HEK293 (cell line): ENCODE data around the gene TES.

ENCODE experiments used
- CTCF ChIA-PET: fragments of 350-600 bp; formaldehyde crosslinking; extraction: SDS; loops from one replicate; lab custom pipeline; 2021; ENCODE audit warnings: antibody characterized with exemption; lab: Yijun Ruan, JAX
- POLR2A ChIA-PET: fragments of 300-600 bp; formaldehyde crosslinking; extraction: SDS; loops from one replicate; lab custom pipeline; 2020; ENCODE audit warnings: antibody characterized with exemption, inconsistent platforms; lab: Yijun Ruan, JAX
- H3K27ac ChIP-seq: fragments of 200-500 bp; sonication (Bioruptor generic); 2 replicates; pipeline ENCODE4 v1.5.1; 2014; ENCODE audit warnings: low read depth, low read length, control low read depth, inconsistent platforms; ENCODE audit errors: extremely low read depth
- H3K36me3 ChIP-seq, 2 experiments: fragments of 200-500 bp in 1 of 2; sonication (Bioruptor generic) in 1 of 2; 1 replicate in 1 of 2; 2 replicates in 1 of 2; pipeline ENCODE4 v1.5.1; 2014 to 2017; ENCODE audit warnings: inconsistent platforms in 2 of 2, low read length in 2 of 2; ENCODE audit not compliant: control insufficient read depth in 2 of 2, insufficient read depth in 1 of 2
- H3K4me1 ChIP-seq: fragments of 200-500 bp; sonication (Bioruptor generic); 2 replicates; pipeline ENCODE4 v1.5.1; 2014; ENCODE audit warnings: mild to moderate bottlenecking, low read length, inconsistent platforms; ENCODE audit not compliant: control insufficient read depth, insufficient read depth
- H3K4me3 ChIP-seq: 2 replicates; pipeline ENCODE4 v1.5.1; 2011; ENCODE audit warnings: low read depth, mild to moderate bottlenecking, control low read depth, low read length, moderate library complexity
- H3K9me3 ChIP-seq: fragments of 200-500 bp; sonication (Bioruptor generic); 2 replicates; pipeline ENCODE4 v1.5.1; 2014; ENCODE audit warnings: low read depth, low read length, inconsistent platforms; ENCODE audit not compliant: control insufficient read depth, insufficient read depth
- GLIS1 ChIP-seq: fragments of 450-650 bp; formaldehyde crosslinking; IDR thresholded peaks from 2 replicates; pipeline ENCODE4 v1.5.1; 2016; ENCODE audit warnings: missing biosample characterization, missing genetic modification characterization
- KLF1 ChIP-seq: fragments of 450-650 bp; formaldehyde crosslinking; IDR thresholded peaks from 2 replicates; pipeline ENCODE4 v1.5.1; 2016; ENCODE audit warnings: missing biosample characterization, missing genetic modification characterization
- MEIS1 ChIP-seq: sonication (generic); formaldehyde crosslinking; IDR thresholded peaks from 2 replicates; pipeline ENCODE4 v1.8.1; 2022; ENCODE audit warnings: missing genetic modification reagents, mild to moderate bottlenecking, borderline replicate concordance
- TCF7L2 ChIP-seq: IDR thresholded peaks from 2 replicates; pipeline ENCODE4 v1.6.1; 2011; ENCODE audit warnings: low read depth, mild to moderate bottlenecking, inconsistent platforms, low read length, moderate library complexity, borderline replicate concordance
- TRIM28 ChIP-seq: IDR thresholded peaks from 2 replicates; pipeline ENCODE4 v1.6.1; 2011; ENCODE audit warnings: low read length, control low read depth, borderline replicate concordance
- YY1 ChIP-seq: fragments of 450-650 bp; formaldehyde crosslinking; IDR thresholded peaks from 2 replicates; pipeline ENCODE4 v1.5.1; 2018; ENCODE audit warnings: missing biosample characterization, missing genetic modification characterization
- ZBTB7A ChIP-seq: fragments of 450-650 bp; formaldehyde crosslinking; IDR thresholded peaks from 2 replicates; pipeline ENCODE4 v1.5.1; 2016; ENCODE audit warnings: low read depth, missing biosample characterization, missing genetic modification characterization
- ZEB2 ChIP-seq: fragments of 450-650 bp; formaldehyde crosslinking; IDR thresholded peaks from 2 replicates; pipeline ENCODE4 v1.5.1; 2016; ENCODE audit warnings: missing biosample characterization, missing genetic modification characterization
- ZFP69B ChIP-seq: fragments of 450-650 bp; formaldehyde crosslinking; IDR thresholded peaks from 2 replicates; pipeline ENCODE4 v1.5.1; 2016; ENCODE audit warnings: missing biosample characterization, missing genetic modification characterization
- ZNF132 ChIP-seq: fragments of 450-650 bp; formaldehyde crosslinking; IDR thresholded peaks from 2 replicates; pipeline ENCODE4 v1.5.1; 2017; ENCODE audit warnings: missing biosample characterization, missing genetic modification characterization, borderline replicate concordance
- ZNF133 ChIP-seq: fragments of 450-650 bp; formaldehyde crosslinking; IDR thresholded peaks from 2 replicates; pipeline ENCODE4 v1.5.1; 2016; ENCODE audit warnings: missing biosample characterization, missing genetic modification characterization
- ZNF146 ChIP-seq: fragments of 450-650 bp; formaldehyde crosslinking; IDR thresholded peaks from 2 replicates; pipeline ENCODE4 v1.5.1; 2016; ENCODE audit warnings: missing biosample characterization, missing genetic modification characterization
- ZNF184 ChIP-seq: fragments of 450-650 bp; IDR thresholded peaks from 2 replicates; pipeline ENCODE4 v1.5.1; 2018; ENCODE audit warnings: missing biosample characterization, mild to moderate bottlenecking, missing genetic modification characterization
- ZNF2 ChIP-seq: fragments of 450-650 bp; formaldehyde crosslinking; IDR thresholded peaks from 2 replicates; pipeline ENCODE4 v1.5.1; 2016; ENCODE audit warnings: missing biosample characterization, missing genetic modification characterization
- ZNF202 ChIP-seq: fragments of 450-650 bp; formaldehyde crosslinking; IDR thresholded peaks from 2 replicates; pipeline ENCODE4 v1.5.1; 2016; ENCODE audit warnings: missing biosample characterization, missing genetic modification characterization, borderline replicate concordance
- ZNF221 ChIP-seq: fragments of 450-650 bp; formaldehyde crosslinking; IDR thresholded peaks from 2 replicates; pipeline ENCODE4 v1.5.1; 2017; ENCODE audit warnings: missing biosample characterization, missing genetic modification characterization, borderline replicate concordance
- ZNF24 ChIP-seq: fragments of 450-650 bp; formaldehyde crosslinking; IDR thresholded peaks from 2 replicates; pipeline ENCODE4 v1.5.1; 2016; ENCODE audit warnings: missing biosample characterization, missing genetic modification characterization
- ZNF37A ChIP-seq: fragments of 450-650 bp; IDR thresholded peaks from 2 replicates; pipeline ENCODE4 v1.5.1; 2018; ENCODE audit warnings: missing biosample characterization, missing genetic modification characterization
- ZNF433 ChIP-seq: fragments of 450-650 bp; formaldehyde crosslinking; IDR thresholded peaks from 2 replicates; pipeline ENCODE4 v1.5.1; 2016; ENCODE audit warnings: missing biosample characterization, missing genetic modification characterization, low read depth
- ZNF514 ChIP-seq: fragments of 450-650 bp; formaldehyde crosslinking; IDR thresholded peaks from 2 replicates; pipeline ENCODE4 v1.5.1; 2016; ENCODE audit warnings: missing biosample characterization, missing genetic modification characterization
- ZNF560 ChIP-seq: fragments of 450-650 bp; formaldehyde crosslinking; IDR thresholded peaks from 2 replicates; pipeline ENCODE4 v1.5.1; 2017; ENCODE audit warnings: missing biosample characterization, missing genetic modification characterization, borderline replicate concordance
- ZNF610 ChIP-seq: fragments of 450-650 bp; formaldehyde crosslinking; IDR thresholded peaks from 2 replicates; pipeline ENCODE4 v1.5.1; 2016; ENCODE audit warnings: missing biosample characterization, missing genetic modification characterization, borderline replicate concordance
- ZNF654 ChIP-seq: fragments of 450-650 bp; formaldehyde crosslinking; IDR thresholded peaks from 2 replicates; pipeline ENCODE4 v1.5.1; 2016; ENCODE audit warnings: low read depth, missing biosample characterization, missing genetic modification characterization
- ZNF660 ChIP-seq: fragments of 450-650 bp; IDR thresholded peaks from 2 replicates; pipeline ENCODE4 v1.5.1; 2018; ENCODE audit warnings: missing biosample characterization, mild to moderate bottlenecking, missing genetic modification characterization
- ZNF747 ChIP-seq: fragments of 450-650 bp; formaldehyde crosslinking; IDR thresholded peaks from 2 replicates; pipeline ENCODE4 v1.5.1; 2016; ENCODE audit warnings: missing biosample characterization, missing genetic modification characterization
- ZNF830 ChIP-seq: fragments of 450-650 bp; IDR thresholded peaks from 2 replicates; pipeline ENCODE4 v1.5.0; 2018; ENCODE audit warnings: missing biosample characterization, missing genetic modification characterization, low read depth, mild to moderate bottlenecking, moderate library complexity
- TF ChIP-seq, protein P1 (sequence below): IDR thresholded peaks from 2 replicates; pipeline ENCODE4 v1.6.1; 2011; ENCODE audit warnings: mild to moderate bottlenecking, low read depth, low read length, borderline replicate concordance
- TF ChIP-seq, protein P2 (sequence below): fragments of 450-650 bp; IDR thresholded peaks from 2 replicates; pipeline ENCODE4 v1.5.1; 2018; ENCODE audit warnings: missing biosample characterization, missing genetic modification characterization
- TF ChIP-seq, protein P3 (sequence below): fragments of 450-650 bp; formaldehyde crosslinking; IDR thresholded peaks from 2 replicates; pipeline ENCODE4 v1.5.1; 2016; ENCODE audit warnings: missing biosample characterization, missing genetic modification characterization
- TF ChIP-seq, protein P4 (sequence below): fragments of 450-650 bp; formaldehyde crosslinking; IDR thresholded peaks from 2 replicates; pipeline ENCODE4 v1.5.1; 2016; ENCODE audit warnings: missing biosample characterization, missing genetic modification characterization

TES gene

DNA sequence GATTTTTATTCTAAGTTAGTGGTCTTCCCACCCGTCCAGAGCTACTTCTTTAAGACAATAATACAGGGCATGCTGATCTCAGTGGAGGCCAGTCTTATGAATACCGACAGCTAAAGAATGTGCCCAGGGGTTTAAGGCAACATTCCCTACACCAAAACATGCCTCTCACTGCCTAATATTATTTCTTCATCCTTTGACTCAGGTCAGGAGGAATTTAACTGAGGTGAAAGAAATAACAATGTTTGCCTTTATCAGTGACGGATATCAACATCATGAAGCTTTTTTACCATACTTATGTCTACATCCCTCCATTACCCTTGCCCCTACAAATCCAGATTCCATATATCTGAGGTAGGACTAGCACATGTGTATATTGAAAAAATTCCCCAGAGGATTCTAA is 33.3 kb upstream of the TES start:
- Histone ChIP-seq H3K36me3 (no peaks in the 10 kb centered on the region), H3K4me1 (no peaks in the 10 kb centered on the region), H3K4me3 (no peak overlapping the region), H3K27ac (no peak overlapping the region), H3K9me3 (no peaks in the 10 kb centered on the region)
- CTCF ChIA-PET, result interaction anchor here (0.5 to 6.8 kb wide), 11 partner anchors 24 to 1498 kb away, joined by 3 to 131 read pairs (median 6); no protein-coding TSS in a partner anchor
- POLR2A ChIA-PET, result no interaction called here
- TF ChIP-seq GLIS1, result peak; percentile 29; the same call in 1 of the 2 replicates
- TF ChIP-seq KLF1 (tag by site-specific recombination), result no peak
- TF ChIP-seq TCF7L2, result no peak
- no peak for TF ChIP-seq ZNF830 (tag by site-specific recombination)
- no peak for TF ChIP-seq ZNF146 (tag by site-specific recombination)
- TF ChIP-seq ZNF514 (tag by site-specific recombination), result no peak
- TF ChIP-seq TRIM28, result no peak

DNA sequence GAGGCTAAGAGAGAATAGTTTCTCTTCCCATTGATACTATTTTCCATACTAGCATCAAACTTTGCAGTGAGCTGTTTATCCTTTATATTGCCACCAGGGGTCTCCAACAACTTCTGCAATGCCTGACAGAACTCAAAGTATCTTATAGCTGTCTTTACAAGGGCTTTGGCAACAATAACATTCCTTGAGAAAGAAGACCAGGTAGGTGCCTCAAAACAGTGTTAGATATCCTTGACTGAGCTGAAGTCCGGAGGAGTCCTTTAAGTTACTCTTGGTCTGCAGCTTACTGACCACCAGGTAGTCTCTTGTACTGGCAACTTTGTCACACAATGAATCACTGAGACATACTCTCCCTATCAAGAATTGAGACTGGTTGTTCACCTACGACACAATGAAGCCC is 30.0 kb upstream of the TES start:
- Histone ChIP-seq H3K4me1 (no peaks in the 10 kb centered on the region), H3K36me3 (no peaks in the 10 kb centered on the region), H3K9me3 (no peaks in the 10 kb centered on the region), H3K4me3 (no peak overlapping the region), H3K27ac (no peak overlapping the region)
- CTCF ChIA-PET, result interaction anchor here (0.6 to 6.8 kb wide), 37 partner anchors 9 to 1413 kb away, joined by 3 to 131 read pairs (median 5); partner anchors contain the start of genes CAV2 and TES
- POLR2A ChIA-PET, result interaction anchor here (0.8 to 1.2 kb wide), 4 partner anchors 30 to 409 kb away, joined by 3 to 8 read pairs (median 4); partner anchors contain the start of gene TES
- no peak for TF ChIP-seq YY1
- TF ChIP-seq, protein P1, sequence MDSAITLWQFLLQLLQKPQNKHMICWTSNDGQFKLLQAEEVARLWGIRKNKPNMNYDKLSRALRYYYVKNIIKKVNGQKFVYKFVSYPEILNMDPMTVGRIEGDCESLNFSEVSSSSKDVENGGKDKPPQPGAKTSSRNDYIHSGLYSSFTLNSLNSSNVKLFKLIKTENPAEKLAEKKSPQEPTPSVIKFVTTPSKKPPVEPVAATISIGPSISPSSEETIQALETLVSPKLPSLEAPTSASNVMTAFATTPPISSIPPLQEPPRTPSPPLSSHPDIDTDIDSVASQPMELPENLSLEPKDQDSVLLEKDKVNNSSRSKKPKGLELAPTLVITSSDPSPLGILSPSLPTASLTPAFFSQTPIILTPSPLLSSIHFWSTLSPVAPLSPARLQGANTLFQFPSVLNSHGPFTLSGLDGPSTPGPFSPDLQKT, result no peak
- TF ChIP-seq, protein P2, sequence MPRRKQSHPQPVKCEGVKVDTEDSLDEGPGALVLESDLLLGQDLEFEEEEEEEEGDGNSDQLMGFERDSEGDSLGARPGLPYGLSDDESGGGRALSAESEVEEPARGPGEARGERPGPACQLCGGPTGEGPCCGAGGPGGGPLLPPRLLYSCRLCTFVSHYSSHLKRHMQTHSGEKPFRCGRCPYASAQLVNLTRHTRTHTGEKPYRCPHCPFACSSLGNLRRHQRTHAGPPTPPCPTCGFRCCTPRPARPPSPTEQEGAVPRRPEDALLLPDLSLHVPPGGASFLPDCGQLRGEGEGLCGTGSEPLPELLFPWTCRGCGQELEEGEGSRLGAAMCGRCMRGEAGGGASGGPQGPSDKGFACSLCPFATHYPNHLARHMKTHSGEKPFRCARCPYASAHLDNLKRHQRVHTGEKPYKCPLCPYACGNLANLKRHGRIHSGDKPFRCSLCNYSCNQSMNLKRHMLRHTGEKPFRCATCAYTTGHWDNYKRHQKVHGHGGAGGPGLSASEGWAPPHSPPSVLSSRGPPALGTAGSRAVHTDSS (tag by site-specific recombination), result no peak
- no peak for TF ChIP-seq ZNF747 (tag by site-specific recombination)
- TF ChIP-seq ZNF132 (tag by site-specific recombination), result no peak
- peak; percentile 86 for TF ChIP-seq ZNF654 (tag by site-specific recombination)
- TF ChIP-seq ZNF24 (tag by site-specific recombination), result no peak
- TF ChIP-seq, protein P3, sequence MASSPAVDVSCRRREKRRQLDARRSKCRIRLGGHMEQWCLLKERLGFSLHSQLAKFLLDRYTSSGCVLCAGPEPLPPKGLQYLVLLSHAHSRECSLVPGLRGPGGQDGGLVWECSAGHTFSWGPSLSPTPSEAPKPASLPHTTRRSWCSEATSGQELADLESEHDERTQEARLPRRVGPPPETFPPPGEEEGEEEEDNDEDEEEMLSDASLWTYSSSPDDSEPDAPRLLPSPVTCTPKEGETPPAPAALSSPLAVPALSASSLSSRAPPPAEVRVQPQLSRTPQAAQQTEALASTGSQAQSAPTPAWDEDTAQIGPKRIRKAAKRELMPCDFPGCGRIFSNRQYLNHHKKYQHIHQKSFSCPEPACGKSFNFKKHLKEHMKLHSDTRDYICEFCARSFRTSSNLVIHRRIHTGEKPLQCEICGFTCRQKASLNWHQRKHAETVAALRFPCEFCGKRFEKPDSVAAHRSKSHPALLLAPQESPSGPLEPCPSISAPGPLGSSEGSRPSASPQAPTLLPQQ (tag by site-specific recombination), result peak; percentile 30; the same call in 1 of the 2 replicates
- TF ChIP-seq ZNF2 (tag by site-specific recombination), result peak; percentile 78; the same call in 1 of the 2 replicates
- TF ChIP-seq, protein P4, sequence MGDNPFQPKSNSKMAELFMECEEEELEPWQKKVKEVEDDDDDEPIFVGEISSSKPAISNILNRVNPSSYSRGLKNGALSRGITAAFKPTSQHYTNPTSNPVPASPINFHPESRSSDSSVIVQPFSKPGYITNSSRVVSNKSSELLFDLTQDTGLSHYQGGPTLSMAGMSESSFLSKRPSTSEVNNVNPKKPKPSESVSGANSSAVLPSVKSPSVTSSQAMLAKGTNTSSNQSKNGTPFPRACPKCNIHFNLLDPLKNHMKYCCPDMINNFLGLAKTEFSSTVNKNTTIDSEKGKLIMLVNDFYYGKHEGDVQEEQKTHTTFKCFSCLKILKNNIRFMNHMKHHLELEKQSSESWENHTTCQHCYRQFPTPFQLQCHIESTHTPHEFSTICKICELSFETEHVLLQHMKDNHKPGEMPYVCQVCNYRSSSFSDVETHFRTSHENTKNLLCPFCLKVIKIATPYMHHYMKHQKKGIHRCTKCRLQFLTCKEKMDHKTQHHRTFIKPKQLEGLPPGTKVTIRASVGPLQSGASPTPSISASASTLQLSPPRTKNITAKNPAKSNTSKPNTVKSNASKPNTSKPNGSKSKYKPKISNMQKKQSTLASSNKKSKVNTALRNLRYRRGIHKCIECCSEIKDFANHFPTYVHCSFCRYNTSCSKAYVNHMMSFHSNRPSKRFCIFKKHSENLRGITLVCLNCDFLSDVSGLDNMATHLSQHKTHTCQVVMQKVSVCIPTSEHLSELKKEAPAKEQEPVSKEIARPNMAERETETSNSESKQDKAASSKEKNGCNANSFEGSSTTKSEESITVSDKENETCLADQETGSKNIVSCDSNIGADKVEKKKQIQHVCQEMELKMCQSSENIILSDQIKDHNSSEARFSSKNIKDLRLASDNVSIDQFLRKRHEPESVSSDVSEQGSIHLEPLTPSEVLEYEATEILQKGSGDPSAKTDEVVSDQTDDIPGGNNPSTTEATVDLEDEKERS, result no peak
- no peak for TF ChIP-seq ZNF433 (tag by site-specific recombination)
- no peak; the same call in 1 of the 2 replicates for TF ChIP-seq ZNF184 (tag by site-specific recombination)
- no peak for TF ChIP-seq GLIS1
- TF ChIP-seq ZNF133 (tag by site-specific recombination), result no peak
- TF ChIP-seq ZBTB7A (tag by site-specific recombination), result no peak
- no peak for TF ChIP-seq ZNF221 (tag by site-specific recombination)
- TF ChIP-seq ZNF660 (tag by site-specific recombination), result peak; percentile 63; the same call in 1 of the 2 replicates
- no peak for TF ChIP-seq ZNF202 (tag by site-specific recombination)
- TF ChIP-seq MEIS1 (CRISPR knock-in tag), result no peak
- TF ChIP-seq ZEB2 (tag by site-specific recombination), result peak; percentile 24; the same call in 1 of the 2 replicates
- no peak for TF ChIP-seq ZNF560 (tag by site-specific recombination)
- TF ChIP-seq ZFP69B, result no peak
- TF ChIP-seq ZNF37A (tag by site-specific recombination), result no peak
- no peak for TF ChIP-seq ZNF610 (tag by site-specific recombination)
